Cardiac septum (tissue), 1 donor: ENCODE measurements around the gene TM2D1. TPM values are rescaled to one million over a fixed set of nuclear protein-coding genes. Genes with fewer than 3 reads are reported as not detected.
"Not testable (repeated sequence)": the region's sequence is repeated elsewhere in the genome, so short reads cannot be mapped to it uniquely, and the experiment has no call there.

Experiments
- DNase-seq: peaks from one replicate; pipeline ENCODE4 v3.0.0-alpha.2; 2020; ENCODE audit warnings: low spot score
- intact Hi-C: fragments of 100-400 bp; cut with DNase I; formaldehyde crosslinking; loops from one replicate; pipeline ENCODE4 v1.14.0; 2022
- long read RNA-seq: library from polyadenylated mRNA; unstranded; transcript quantifications from one replicate; pipeline ENCODE4 v2.0.0, GENCODE V29; 2021
- total RNA-seq: library from RNA; stranded (reverse); fragmentation: NEBNext Ultra II Directional; extraction: Animal tissue kit (Norgen Biotek cat#: 25700); gene quantifications from one replicate; pipeline ENCODE4 v1.2.1, GENCODE V29; 2021
- donor health status: DM: no; HTN: no; CAD: no.

TM2D1 gene
- total RNA-seq, result 34.2 TPM
- long read RNA-seq, transcript TM2D1-201 (7 exons, 1,250 nt), result major isoform, 42 of 55 reads
- long read RNA-seq, partial matches to known transcripts, result 3 of 55 reads
- long read RNA-seq, other reads (novel, unspliced or antisense), result 10 of 55 reads

GRCh38 chr1:61724813-61725694 is at the start of gene TM2D1:
TM2D1 (minus strand) TSS chr1:61725141; CDS start chr1:61725120, 21 bp downstream.
- peak; percentile 96 for DNase-seq
- intact Hi-C loops, result loop anchor here (1.0 to 10.0 kb wide), 2 partner anchors 18 to 670 kb away; no protein-coding TSS in a partner anchor

- intact Hi-C loops, result no loop called here
- DNase-seq, result no peak
Measured at GRCh38 chr1:61770131-61770530, 45.2 kb upstream of the TM2D1 start.

DNA sequence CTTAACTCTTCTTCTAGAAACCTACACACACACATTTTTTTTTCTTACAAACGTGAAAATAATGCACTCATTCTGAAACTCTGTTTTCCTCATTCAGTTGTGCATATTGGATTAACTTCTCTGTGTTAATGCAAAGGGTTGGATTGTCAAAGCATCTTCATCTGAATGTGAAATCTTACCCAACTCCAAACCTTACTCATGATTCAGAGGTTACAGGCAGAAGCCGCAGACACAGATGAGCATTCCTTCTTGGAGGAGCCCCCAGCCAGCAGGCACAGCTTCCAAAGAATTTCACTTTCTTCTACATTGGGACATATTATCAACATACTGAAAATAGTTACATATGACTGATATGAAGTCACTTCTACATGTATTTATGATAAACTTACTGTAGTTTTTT is 33.0 kb upstream of the TM2D1 start:
- intact Hi-C loops, result no loop called here
- DNase-seq, result no peak

DNA sequence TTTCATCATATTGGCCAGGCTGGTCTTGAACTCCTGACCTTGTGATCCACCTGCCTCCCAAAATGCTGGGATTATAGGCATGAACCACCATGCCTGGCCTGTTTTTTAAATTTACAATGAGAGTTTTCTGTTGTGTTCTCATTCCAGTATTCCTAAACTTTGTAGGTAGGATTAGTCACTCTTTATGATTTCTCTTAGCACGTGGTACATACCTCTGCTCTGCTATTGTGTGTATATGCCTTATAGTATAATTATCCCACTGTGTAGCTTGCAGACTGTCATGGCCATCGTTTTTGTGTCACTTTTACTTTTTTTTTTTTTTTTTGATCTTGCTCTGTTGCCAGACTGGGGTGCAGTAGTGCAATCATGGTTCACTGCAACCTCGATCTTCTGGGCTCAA is 31.8 kb upstream of the TM2D1 start:
- DNase-seq, result no peak
- intact Hi-C loops, result no loop called here

DNA sequence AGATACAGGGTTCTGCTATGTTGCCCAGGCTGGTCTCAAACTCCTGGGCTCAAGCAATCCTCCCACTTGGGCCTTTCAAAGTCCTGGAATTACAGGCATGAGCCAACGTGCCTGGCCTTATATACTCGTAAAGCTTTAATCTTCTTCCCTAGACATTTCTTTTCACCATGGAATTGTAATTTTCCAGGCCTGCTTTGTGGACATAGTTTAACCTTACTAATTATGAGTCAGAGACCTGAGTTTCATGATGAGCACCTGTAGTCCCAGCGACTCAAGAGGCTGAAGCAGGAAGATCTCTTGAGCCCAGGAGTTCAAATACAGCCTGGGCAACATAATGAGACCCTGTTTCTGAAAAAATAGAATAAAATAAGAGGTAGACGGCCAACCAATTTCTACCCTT is 29.6 kb upstream of the TM2D1 start:
- intact Hi-C loops, result no loop called here
- DNase-seq, result no peak

DNA sequence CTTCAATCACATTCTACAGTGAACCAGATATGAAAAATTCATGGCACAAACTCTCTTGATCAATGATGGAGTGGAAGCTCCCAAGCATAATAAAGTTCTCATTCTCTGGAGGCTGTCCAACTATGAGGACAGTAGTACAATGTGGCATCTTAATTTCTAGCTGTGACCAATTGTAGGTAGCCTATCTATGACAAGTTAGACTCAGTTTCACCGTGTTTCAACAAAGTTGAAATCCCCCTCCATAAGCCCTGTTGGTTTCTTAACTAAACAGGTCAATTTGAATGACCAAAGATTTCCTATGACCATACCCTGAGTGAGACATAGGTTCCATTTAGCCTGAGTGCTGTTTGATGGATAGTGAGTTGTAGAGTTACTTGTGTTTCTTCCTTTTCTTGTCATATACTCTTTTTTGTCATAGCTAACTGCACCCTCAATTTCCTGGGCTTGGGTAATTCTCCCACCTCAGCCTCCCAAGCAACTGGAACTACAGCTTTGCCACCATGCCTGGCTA is 29.1 kb upstream of the TM2D1 start:
- intact Hi-C loops, result no loop called here
- DNase-seq, result no peak

DNA sequence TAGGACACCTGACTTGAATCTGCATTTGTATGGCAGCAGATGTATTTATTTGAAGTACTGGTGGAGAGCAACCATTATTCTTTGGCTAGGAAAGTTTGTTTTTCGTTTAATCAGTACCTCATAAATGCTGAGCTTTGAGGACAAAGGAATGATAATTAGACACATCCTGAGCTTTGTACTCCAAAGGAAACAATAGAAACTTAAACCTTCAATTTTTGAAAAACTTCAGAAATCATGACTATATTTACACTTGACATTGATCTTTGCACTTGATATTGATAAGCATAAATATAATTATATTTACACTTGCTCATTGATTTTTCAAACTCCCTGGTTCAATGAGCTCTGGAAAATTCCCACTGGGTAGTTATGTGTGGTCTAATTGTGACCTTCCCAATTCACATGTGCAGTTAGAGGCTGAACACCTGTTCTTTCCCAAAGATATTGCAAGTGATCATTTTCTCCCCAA is 28.0 kb upstream of the TM2D1 start:
- intact Hi-C loops, result no loop called here
- DNase-seq, result no peak

- intact Hi-C loops, result no loop called here
- no peak for DNase-seq
Measured at GRCh38 chr1:61749574-61749973, 24.6 kb upstream of the TM2D1 start.

DNA sequence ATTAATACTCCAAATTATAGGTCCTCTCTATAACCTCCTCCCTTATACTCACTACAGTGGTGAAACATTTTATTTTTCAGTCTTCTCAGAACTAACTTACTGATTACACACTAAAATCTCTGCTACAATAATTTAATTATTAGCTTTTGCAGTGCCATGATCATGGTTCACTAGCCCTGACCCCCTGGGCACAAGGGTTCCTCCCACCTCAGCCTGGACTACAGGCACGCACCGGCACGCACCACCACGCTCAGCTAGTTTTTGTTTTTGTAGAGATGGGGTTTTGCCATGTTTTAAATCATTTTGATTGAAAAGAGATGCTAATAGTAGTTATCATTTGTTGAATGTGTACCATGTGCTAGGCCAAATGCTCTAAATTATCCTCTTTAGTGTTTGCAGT is 23.6 kb upstream of the TM2D1 start:
- no peak for DNase-seq
- intact Hi-C loops, result no loop called here

DNA sequence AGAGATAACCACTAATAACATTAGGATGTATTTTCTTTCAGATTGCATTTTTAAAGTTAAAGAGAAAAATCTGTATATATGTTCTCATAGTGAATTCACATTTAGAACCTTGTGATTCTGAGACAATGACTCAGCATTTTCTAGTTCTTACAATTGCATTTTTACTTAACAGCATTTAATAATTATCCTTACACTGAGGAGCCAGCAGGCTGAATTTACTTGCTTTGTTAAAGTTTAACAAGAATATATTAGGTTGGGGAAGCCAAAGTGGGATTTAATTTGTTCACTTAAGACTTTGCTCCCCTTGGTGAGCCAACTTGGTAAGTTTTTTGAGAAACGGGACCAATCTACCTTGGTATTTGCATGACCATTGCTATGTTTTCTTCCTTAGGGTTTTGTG is 21.9 kb upstream of the TM2D1 start:
- no peak for DNase-seq
- intact Hi-C loops, result no loop called here

- no peak for DNase-seq
- intact Hi-C loops, result loop anchor here (1.0 to 5.0 kb wide), 2 partner anchors 19 to 697 kb away; partner anchors contain the start of gene TM2D1
Measured at GRCh38 chr1:61743716-61744580, 19.0 kb upstream of the TM2D1 start.

DNA sequence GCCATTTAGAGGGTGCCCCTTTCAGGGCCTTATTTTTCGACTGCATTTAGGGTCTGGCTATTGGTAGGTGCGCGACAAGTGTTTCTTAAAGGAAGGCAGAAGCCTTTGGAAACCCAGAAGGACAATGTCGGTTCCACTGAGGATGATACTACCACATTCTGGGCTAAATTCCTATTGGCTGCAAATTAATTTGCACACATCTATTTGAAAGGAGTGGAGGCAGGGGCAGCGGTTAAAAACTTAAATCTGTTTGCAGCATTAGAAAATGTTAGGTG is 18.4 kb upstream of the TM2D1 start:
- intact Hi-C loops, result loop anchor here (1.0 to 5.0 kb wide), 2 partner anchors 18 to 696 kb away; partner anchors contain the start of gene TM2D1
- DNase-seq, result no peak

DNA sequence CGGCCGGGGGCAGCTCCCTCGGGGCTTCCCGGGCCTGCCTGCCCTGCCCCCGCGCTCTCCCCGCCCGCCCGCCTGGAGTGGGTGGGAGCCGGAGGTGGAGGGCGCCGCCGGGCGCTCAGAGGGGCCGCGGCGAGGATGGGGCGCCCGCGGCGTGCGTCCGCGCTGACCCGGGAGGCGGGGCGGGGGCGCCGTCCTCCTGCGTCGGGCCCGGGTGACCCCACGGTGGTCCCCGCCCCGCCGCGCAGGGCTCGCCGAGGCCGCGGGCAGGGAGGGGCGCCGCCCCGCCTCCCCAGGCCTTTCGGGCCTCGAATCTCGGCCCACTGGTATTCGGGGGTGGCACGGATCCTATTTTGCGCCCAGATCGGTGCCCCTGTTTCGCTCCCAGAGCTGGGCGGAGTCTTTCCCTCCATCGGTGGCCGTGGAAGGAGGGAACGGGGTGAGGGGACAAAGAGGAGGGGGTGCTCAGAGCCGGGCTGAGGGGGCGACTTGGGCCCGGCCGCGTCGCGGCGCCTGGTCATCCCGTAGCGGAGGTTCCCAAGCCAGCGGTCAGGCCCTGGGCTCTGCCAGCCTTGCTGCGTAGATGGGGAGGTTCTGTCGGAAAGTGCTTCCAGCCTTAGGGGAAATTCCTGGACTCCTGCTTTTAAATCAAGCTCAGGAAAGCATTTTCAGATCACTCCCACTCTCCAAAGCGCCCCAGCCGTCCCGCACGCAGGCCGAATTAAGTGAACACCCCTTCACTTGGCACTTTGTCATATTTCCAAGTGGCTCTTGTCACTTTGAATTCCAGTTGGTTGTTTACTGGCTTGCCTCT is 17.9 kb upstream of the TM2D1 start:
- intact Hi-C loops, result loop anchor here (1.0 to 5.0 kb wide), 2 partner anchors 18 to 696 kb away; partner anchors contain the start of gene TM2D1
- peak; percentile 79 for DNase-seq

DNA sequence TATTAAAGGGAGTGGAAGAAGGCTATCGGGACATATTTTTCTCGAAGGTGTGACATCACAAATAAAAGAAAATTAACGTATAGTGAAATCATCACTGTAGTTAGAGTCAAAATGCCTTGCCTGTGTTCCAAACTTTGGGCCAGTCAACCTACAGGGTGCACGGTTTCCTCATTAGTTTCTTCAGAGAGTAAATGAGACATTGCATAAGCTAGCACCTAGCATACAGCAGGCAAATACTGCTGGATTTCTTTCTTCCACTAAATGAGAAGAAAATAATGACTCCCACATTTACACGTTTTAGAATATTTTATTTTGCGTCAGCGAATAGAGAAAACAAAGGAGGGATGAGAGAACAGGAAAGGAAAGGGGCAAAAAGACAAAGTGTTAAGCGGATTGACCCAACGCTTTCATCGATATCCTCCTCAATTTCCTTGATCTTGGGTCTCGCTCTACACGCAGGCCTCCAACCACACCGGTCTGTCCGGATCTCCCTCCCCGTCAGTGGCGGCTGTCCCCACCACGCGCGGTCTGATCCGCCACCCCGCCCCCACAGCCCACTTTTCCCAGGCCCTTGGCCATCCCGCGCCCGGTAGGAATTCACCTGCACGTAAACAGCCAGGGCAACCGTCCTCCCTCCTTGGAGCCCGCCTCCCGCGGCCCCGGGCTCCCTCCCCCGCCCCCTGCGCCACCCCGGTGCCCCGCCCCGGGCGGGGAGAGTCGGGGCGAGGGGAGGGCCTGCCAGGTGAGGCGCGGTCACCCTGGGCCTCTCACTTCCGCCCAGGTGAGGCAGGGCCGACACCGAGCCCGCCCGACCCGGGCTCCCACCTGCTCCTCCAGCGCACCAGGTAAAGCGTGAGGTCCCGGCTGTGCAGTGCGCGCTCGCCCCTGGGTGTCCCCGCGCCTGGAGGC is 17.0 kb upstream of the TM2D1 start, which contains the start of gene PATJ:
TSS of gene PATJ (plus strand) at position 770 of the 909 bp plus-strand sequence. CDS start 20,413 bp downstream, outside the sequence.
- intact Hi-C loops, result loop anchor here (5.0 kb wide), 1 partner anchor 695 kb away; no protein-coding TSS in a partner anchor
- DNase-seq, result no peak

DNA sequence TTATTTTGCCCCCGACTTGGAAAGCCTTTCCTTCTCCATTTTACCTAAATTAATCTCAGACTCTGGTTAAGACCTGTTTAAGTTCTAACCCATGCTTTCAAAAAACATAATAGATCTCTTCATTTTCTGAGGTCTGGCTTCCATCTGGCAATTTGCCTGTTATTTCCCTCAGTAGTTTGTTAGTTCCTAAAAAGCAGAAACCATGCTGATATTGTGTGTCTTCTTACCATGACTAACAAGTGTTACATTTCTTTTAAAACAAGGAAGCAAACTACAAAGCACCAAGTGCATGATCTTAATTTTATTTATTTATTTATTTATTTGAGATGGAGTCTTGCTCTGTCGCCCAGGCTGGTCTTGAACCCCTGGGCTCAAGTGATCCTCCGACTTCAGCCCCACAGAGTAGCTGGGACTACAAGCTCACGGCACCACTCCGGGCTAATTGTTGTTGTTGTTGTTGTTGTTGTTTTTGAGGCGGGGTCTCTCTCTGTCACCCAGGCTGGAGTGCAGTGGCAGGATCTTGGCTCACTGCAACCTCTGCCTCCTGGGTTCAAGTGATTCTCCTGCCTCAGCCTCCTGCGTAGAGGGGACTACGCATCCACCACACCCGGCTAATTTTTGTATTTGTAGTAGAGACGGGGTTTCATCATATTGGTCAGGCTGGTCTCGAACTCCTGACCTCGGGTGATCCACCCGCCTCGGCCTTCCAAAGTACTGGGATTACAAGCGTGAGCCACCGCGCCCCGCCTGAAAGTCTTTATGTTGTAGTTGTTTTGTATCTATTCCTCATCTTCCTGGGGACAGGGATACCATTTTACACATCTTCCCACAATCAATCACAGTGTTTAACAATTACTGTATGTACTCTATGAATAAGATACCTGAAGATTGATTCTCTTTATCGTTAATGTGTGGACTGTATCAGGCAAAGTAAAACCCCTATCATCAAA is 16.1 kb upstream of the TM2D1 start:
- no peak for DNase-seq
- intact Hi-C loops, result loop anchor here (5.0 kb wide), 1 partner anchor 694 kb away; no protein-coding TSS in a partner anchor

- DNase-seq, result no peak
- intact Hi-C loops, result no loop called here
Measured at GRCh38 chr1:61732726-61733125, 7.8 kb upstream of the TM2D1 start.

DNA sequence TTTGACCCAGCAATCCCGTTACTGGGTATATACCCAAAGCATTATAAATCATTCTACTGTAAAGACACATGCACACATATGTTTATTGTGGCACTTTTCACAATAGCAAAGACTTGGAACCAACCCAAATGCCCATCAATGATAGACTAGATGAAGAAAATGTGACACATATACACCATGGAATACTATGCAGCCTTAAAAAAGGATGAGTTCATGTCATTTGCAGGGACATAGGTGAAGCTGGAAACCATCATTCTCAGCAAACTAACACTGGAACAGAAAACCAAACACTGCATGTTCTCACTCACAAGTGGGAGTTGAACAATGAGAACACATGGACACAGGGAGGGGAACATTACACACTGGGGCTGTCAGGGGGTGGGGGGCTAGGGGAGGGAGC is 5.7 kb upstream of the TM2D1 start:
- DNase-seq, intact Hi-C loops: not testable (repeated sequence)
